H9 (cell line): Measurements from ENCODE around the gene LRRK1. TPM values are rescaled to one million over a fixed set of nuclear protein-coding genes. Genes with fewer than 3 reads are reported as not detected.
A peak's percentile ranks its signal among the peaks of the same experiment; 100 is the strongest.

Experiments used
- DNase-seq: peaks from one replicate; pipeline ENCODE4 v3.0.0-alpha.2; 2017
- H2AFZ ChIP-seq: one replicate; pipeline ENCODE4 v1.6.1; 2013; ENCODE audit warnings: mild to moderate bottlenecking, low read length, control low read depth, moderate library complexity
- H2AK5ac ChIP-seq: 2 replicates; pipeline ENCODE4 v1.6.1; 2013; ENCODE audit warnings: low read length, control low read depth, mixed read lengths; ENCODE audit not compliant: insufficient read length
- H2BK120ac ChIP-seq: one replicate; pipeline ENCODE4 v1.6.1; 2013; ENCODE audit warnings: low read depth, mild to moderate bottlenecking, low read length, control low read depth, inconsistent platforms; ENCODE audit not compliant: poor library complexity, severe bottlenecking
- H2BK12ac ChIP-seq: 2 replicates; pipeline ENCODE4 v1.6.1; 2013; ENCODE audit warnings: low read length, control low read depth, mixed read lengths, low read depth; ENCODE audit not compliant: insufficient read length
- H2BK15ac ChIP-seq: 2 replicates; pipeline ENCODE4 v1.6.1; 2013; ENCODE audit warnings: low read depth, low read length, control low read depth
- H2BK20ac ChIP-seq: one replicate; pipeline ENCODE4 v1.6.1; 2013; ENCODE audit warnings: low read depth, mild to moderate bottlenecking, low read length, control low read depth, inconsistent platforms; ENCODE audit not compliant: poor library complexity, severe bottlenecking
- H2BK5ac ChIP-seq: 2 replicates; pipeline ENCODE4 v1.6.1; 2013; ENCODE audit warnings: low read length, control low read depth, mixed read lengths; ENCODE audit not compliant: insufficient read length
- H3K14ac ChIP-seq: 2 replicates; pipeline ENCODE4 v1.6.1; 2013; ENCODE audit warnings: low read length, control low read depth; ENCODE audit not compliant: insufficient read depth
- H3K18ac ChIP-seq: 2 replicates; pipeline ENCODE4 v1.6.1; 2013; ENCODE audit warnings: low read depth, mild to moderate bottlenecking, mixed read lengths, low read length, control low read depth; ENCODE audit not compliant: insufficient read length
- H3K23ac ChIP-seq: 2 replicates; pipeline ENCODE4 v1.6.1; 2013; ENCODE audit warnings: low read length, control low read depth, mixed read lengths, low read depth; ENCODE audit not compliant: insufficient read length
- H3K23me2 ChIP-seq: 2 replicates; pipeline ENCODE4 v1.6.1; 2013; ENCODE audit warnings: low read depth, mild to moderate bottlenecking, mixed read lengths, low read length, control low read depth; ENCODE audit not compliant: insufficient read length, poor library complexity, severe bottlenecking
- H3K27ac ChIP-seq: 2 replicates; pipeline ENCODE4 v1.5.1; 2013; ENCODE audit warnings: low read length, control low read depth, mixed read lengths, low read depth; ENCODE audit not compliant: insufficient read length
- H3K27me3 ChIP-seq: 2 replicates; pipeline ENCODE4 v1.6.1; 2013; ENCODE audit warnings: low read length, control low read depth, inconsistent platforms; ENCODE audit not compliant: insufficient read depth
- H3K4ac ChIP-seq: 2 replicates; pipeline ENCODE4 v1.6.1; 2013; ENCODE audit warnings: low read depth, mild to moderate bottlenecking, control low read depth, inconsistent platforms, low read length, moderate library complexity
- H3K4me1 ChIP-seq: 2 replicates; pipeline ENCODE4 v1.6.1; 2013; ENCODE audit warnings: low read length, control low read depth, inconsistent platforms; ENCODE audit not compliant: insufficient read depth
- H3K4me2 ChIP-seq: 2 replicates; pipeline ENCODE4 v1.6.1; 2013; ENCODE audit warnings: low read length, control low read depth, mixed read lengths; ENCODE audit not compliant: insufficient read length, insufficient read depth
- H3K56ac ChIP-seq: 2 replicates; pipeline ENCODE4 v1.6.1; 2013; ENCODE audit warnings: low read depth, mild to moderate bottlenecking, mixed read lengths, low read length, control low read depth; ENCODE audit not compliant: insufficient read length
- H3K79me1 ChIP-seq: 2 replicates; pipeline ENCODE4 v1.6.1; 2013; ENCODE audit warnings: low read depth, mild to moderate bottlenecking, moderate library complexity, low read length, control low read depth, inconsistent platforms; ENCODE audit not compliant: insufficient read depth, poor library complexity, severe bottlenecking
- H3K79me2 ChIP-seq: 2 replicates; pipeline ENCODE4 v1.6.1; 2013; ENCODE audit warnings: low read length, control low read depth, inconsistent platforms; ENCODE audit not compliant: insufficient read depth
- H3K9ac ChIP-seq: 2 replicates; pipeline ENCODE4 v1.6.1; 2013; ENCODE audit warnings: low read length, control low read depth, mixed read lengths; ENCODE audit not compliant: insufficient read length; ENCODE audit errors: extremely low read depth
- H3K9me3 ChIP-seq: one replicate; pipeline ENCODE4 v1.6.1; 2013; ENCODE audit warnings: low read depth, low read length, inconsistent platforms; ENCODE audit not compliant: control insufficient read depth
- H3T11ph ChIP-seq: one replicate; pipeline ENCODE4 v1.6.1; 2013; ENCODE audit warnings: mild to moderate bottlenecking, low read length, control low read depth, inconsistent platforms
- H4K20me1 ChIP-seq: one replicate; pipeline ENCODE4 v1.6.1; 2013; ENCODE audit not compliant: control insufficient read depth, insufficient read length, insufficient read depth
- H4K5ac ChIP-seq: 2 replicates; pipeline ENCODE4 v1.6.1; 2013; ENCODE audit warnings: low read depth, mild to moderate bottlenecking, mixed read lengths, low read length, control low read depth; ENCODE audit not compliant: insufficient read length
- H4K8ac ChIP-seq: replicated peaks from 2 replicates; pipeline ENCODE4 v1.6.1; 2013; ENCODE audit warnings: low read length, control low read depth, mixed read lengths, low read depth; ENCODE audit not compliant: insufficient read length
- H4K91ac ChIP-seq: 2 replicates; pipeline ENCODE4 v1.6.1; 2013; ENCODE audit warnings: low read depth, mild to moderate bottlenecking, moderate library complexity, mixed read lengths, low read length, control low read depth; ENCODE audit not compliant: insufficient read length
- H3K27ac Mint-ChIP-seq, 3 experiments: 2 replicates in 2 of 3; 3 replicates in 1 of 3; pipeline ENCODE4 v1.8.0; 2020 to 2021; ENCODE audit warnings: mixed read lengths in 3 of 3, mild to moderate bottlenecking in 1 of 3, moderate library complexity in 1 of 3
- H3K27me3 Mint-ChIP-seq: 2 replicates; pipeline ENCODE4 v1.8.0; 2021; ENCODE audit warnings: low read depth, mild to moderate bottlenecking, moderate library complexity, mixed read lengths
- H3K36me3 Mint-ChIP-seq, 3 experiments: 2 replicates in 2 of 3; 3 replicates in 1 of 3; pipeline ENCODE4 v1.8.0; 2020 to 2021; ENCODE audit warnings: low read depth in 3 of 3, mixed read lengths in 3 of 3; ENCODE audit not compliant: insufficient read depth in 1 of 3
- H3K4me1 Mint-ChIP-seq, 2 experiments: 2 replicates each; pipeline ENCODE4 v1.8.0; 2020; ENCODE audit warnings: mixed read lengths in 2 of 2
- H3K4me3 Mint-ChIP-seq, 2 experiments: 2 replicates in 1 of 2; 3 replicates in 1 of 2; pipeline ENCODE4 v1.8.0; 2020 to 2021; ENCODE audit warnings: mild to moderate bottlenecking in 2 of 2, mixed read lengths in 2 of 2, moderate library complexity in 1 of 2
- H3K9me3 Mint-ChIP-seq, 2 experiments: 2 replicates in 1 of 2; 3 replicates in 1 of 2; pipeline ENCODE4 v1.8.0; 2020; ENCODE audit warnings: mild to moderate bottlenecking in 2 of 2, mixed read lengths in 2 of 2, moderate library complexity in 1 of 2
- CTCF ChIP-seq: fragments of 200-600 bp; sonication (generic); conservative IDR thresholded peaks from 3 replicates; pipeline ENCODE4 v1.8.0; 2021; ENCODE audit warnings: antibody characterized with exemption, mild to moderate bottlenecking
- WGBS: extraction: QIAGEN DNeasy Blood & Tissue Kit; methylation state at CpG from one replicate; pipeline ENCODE4 v1.1.7; 2013; ENCODE audit warnings: missing lambda C conversion rate, low lambda C conversion rate, mixed read lengths; ENCODE audit not compliant: insufficient read length; ENCODE audit errors: extremely low coverage; 5-methylcytosine and 5-hydroxymethylcytosine counted together
- total RNA-seq: library from RNA; stranded (reverse); gene quantifications from 2 replicates; pipeline ENCODE4 v1.2.1, GENCODE V29; 2021

The LRRK1 gene
- total RNA-seq, 1 experiment from 2014 or later = 4.0 TPM

- Histone ChIP-seq H3K18ac (no peak overlapping the region), H4K91ac (no peak overlapping the region), H3K23ac (no peak overlapping the region), H3K4me2 (no peak overlapping the region), H3K23me2 (peaks cover 6% of the 10 kb centered on the region), H3K27ac (no peak overlapping the region), H2AK5ac (no peak overlapping the region), H3K4me1 (peaks cover 6% of the 10 kb centered on the region), H4K20me1 (no peaks in the 10 kb centered on the region), H4K8ac (no peak overlapping the region), H3T11ph (no peak overlapping the region), H2AFZ (no peak overlapping the region), H3K56ac (no peak overlapping the region), H2BK120ac (no peak overlapping the region), H4K5ac (no peak overlapping the region), H3K79me1 (no peaks in the 10 kb centered on the region), H3K9ac (no peak overlapping the region), H3K14ac (no peak overlapping the region), H3K9me3 (peaks cover 8% of the 10 kb centered on the region), H2BK5ac (no peak overlapping the region), H3K79me2 (no peaks in the 10 kb centered on the region), H2BK20ac (no peak overlapping the region), H2BK15ac (no peak overlapping the region), H3K4ac (no peak overlapping the region), H2BK12ac (no peak overlapping the region), H3K27me3 (no peaks in the 10 kb centered on the region)
- peaks cover 44% of the 10 kb centered on the region for H3K27me3 Mint-ChIP-seq
- TF ChIP-seq CTCF = no peak
- peaks cover 20 to 21% of the 10 kb centered on the region in 2 experiments for H3K9me3 Mint-ChIP-seq
- H3K4me3 Mint-ChIP-seq = no peak overlapping the region
- no peak overlapping the region for H3K27ac Mint-ChIP-seq
- peaks cover 30 to 31% of the 10 kb centered on the region in 2 experiments for H3K4me1 Mint-ChIP-seq
- DNase-seq = peak; percentile 8
- peaks cover 8 to 21% (median 10%) of the 10 kb centered on the region in 3 experiments; a peak in 5 of 7 replicates for H3K36me3 Mint-ChIP-seq
- WGBS = no CpG with 5 or more reads among the region's 10 CpGs
Observed at GRCh38 chr15:101004986-101005747, 86.0 kb downstream of the LRRK1 start.
